Activated naive CD4-positive, alpha-beta T cell treated with anti-CD3 and anti-CD28 coated beads, Interleukin-2, amount 10 ng/mL, durations not matched to agents 7 days and 5 days (primary cell): ENCODE results near the gene PARVB.

Source experiments
- CTCF ChIA-PET: fragments of 350-600 bp; sonication (Branson Sonifier 250); formaldehyde crosslinking; loops from one replicate; lab custom pipeline; 2021; ENCODE audit warnings: antibody characterized with exemption; lab: Charles Lee
- DNase-seq: peaks from one replicate; pipeline ENCODE4 v3.0.0-alpha.2; 2020
- H3K27ac Mint-ChIP-seq: one replicate; pipeline ENCODE4 v1.8.0; 2021; ENCODE audit warnings: mild to moderate bottlenecking, moderate library complexity, mixed read lengths
- H3K27me3 Mint-ChIP-seq: one replicate; pipeline ENCODE4 v1.8.0; 2021; ENCODE audit warnings: mild to moderate bottlenecking, mixed read lengths
- H3K36me3 Mint-ChIP-seq: one replicate; pipeline ENCODE4 v1.8.0; 2021; ENCODE audit warnings: mixed read lengths
- H3K4me1 Mint-ChIP-seq: one replicate; pipeline ENCODE4 v1.8.0; 2021; ENCODE audit warnings: mixed read lengths
- H3K4me3 Mint-ChIP-seq: one replicate; pipeline ENCODE4 v1.8.0; 2021; ENCODE audit warnings: mild to moderate bottlenecking, moderate library complexity, mixed read lengths
- H3K9me3 Mint-ChIP-seq: one replicate; pipeline ENCODE4 v1.8.0; 2021; ENCODE audit warnings: mixed read lengths

PARVB gene

DNA sequence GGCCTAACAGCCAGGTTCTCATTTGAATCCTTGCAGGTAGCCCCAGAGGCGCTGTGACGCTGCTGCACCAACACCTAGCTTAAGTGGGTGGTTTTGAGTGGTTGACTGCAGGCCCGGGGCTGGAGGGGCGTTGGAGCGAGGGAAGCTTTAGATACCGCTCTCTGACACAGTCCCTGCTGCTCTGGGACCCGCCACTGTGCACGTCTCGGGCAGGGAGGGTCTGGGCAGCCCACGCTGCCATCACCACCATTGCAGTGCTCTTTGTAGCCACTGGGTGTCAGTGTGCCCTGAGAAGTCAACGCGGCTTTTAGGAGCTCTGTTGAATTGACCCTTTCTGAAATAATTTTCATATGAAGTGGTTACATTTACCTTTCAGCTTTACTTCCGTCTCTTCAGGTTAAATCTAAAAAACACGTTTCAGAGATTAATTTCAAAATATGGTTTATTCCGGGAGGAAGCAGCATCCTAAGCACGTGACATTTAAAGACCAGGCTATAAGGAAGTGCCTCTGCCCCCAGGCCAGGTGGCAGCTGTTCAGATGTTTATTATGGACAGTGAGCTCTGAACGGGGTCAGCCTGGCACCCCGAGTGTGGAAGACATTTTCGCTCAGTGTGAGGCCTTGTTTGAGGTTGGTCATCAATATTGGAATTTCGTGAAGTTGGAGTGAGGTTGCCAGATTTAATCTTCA lies 30.9 kb upstream of the PARVB start:
- Mint-ChIP-seq H3K4me3 (no peak overlapping the region), H3K9me3 (no peaks in the 10 kb centered on the region), H3K27me3 (no peaks in the 10 kb centered on the region), H3K27ac (no peak overlapping the region), H3K36me3 (peaks cover 55% of the 10 kb centered on the region), H3K4me1 (peaks cover 33% of the 10 kb centered on the region)
- CTCF ChIA-PET, result interaction anchor here (0.6 to 5.2 kb wide), 30 partner anchors 9 to 633 kb away, joined by 3 to 168 read pairs (median 5); partner anchors contain the start of genes PARVB and PARVG
- peak; percentile 69 for DNase-seq

DNA sequence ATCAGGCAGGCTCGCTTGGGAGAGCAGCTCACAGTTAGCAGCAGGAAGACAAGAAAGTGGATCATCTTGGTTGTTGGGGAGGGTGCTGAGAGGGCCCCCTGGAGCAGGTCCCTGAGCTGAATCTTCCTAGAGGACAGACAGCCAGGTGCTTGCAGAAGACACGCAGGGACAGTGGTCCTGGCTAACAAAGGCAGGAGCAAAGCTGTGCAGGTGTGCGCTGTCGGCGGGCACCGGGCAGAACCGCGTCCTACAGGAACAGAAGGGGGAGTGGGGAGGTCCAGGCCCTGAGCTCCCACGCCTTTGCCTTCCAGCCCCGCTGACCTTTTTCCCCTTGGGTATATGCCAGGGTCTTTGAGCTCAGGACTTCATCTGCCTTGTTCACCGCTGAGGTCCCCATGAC lies 30.1 kb upstream of the PARVB start:
- no peaks in the 10 kb centered on the region for H3K27me3 Mint-ChIP-seq
- peak overlapping the region; percentile 67 for H3K27ac Mint-ChIP-seq
- peaks cover 58% of the 10 kb centered on the region for H3K36me3 Mint-ChIP-seq
- CTCF ChIA-PET, result interaction anchor here (1.1 to 5.2 kb wide), 17 partner anchors 10 to 632 kb away, joined by 3 to 168 read pairs (median 5); partner anchors contain the start of gene PARVG
- H3K9me3 Mint-ChIP-seq, result no peaks in the 10 kb centered on the region
- H3K4me3 Mint-ChIP-seq, result no peak overlapping the region
- peaks cover 33% of the 10 kb centered on the region for H3K4me1 Mint-ChIP-seq
- DNase-seq, result no peak

DNA sequence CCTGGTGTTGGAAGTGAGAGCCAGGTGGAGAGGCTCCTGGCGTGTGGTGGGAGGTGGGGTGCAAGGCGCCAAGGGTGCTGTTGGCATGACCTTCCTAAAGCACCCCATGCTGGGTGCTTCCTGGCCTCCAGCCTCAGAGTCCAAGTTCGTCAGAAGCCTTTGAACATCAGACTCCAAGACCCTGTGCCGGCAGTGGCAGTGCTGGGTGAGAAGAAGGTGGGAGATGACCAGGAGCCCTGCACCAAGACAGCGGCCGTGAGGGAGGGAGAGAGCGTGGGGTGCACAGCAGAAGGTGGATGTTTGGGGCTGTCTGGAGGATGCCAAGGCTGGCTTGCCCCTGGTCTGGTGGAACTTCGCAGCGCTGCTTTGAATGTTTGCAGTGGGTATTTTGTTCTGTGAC lies 29.7 kb upstream of the PARVB start:
- peak overlapping the region; percentile 8 for H3K4me3 Mint-ChIP-seq
- no peaks in the 10 kb centered on the region for H3K27me3 Mint-ChIP-seq
- peaks cover 33% of the 10 kb centered on the region for H3K4me1 Mint-ChIP-seq
- no peaks in the 10 kb centered on the region for H3K9me3 Mint-ChIP-seq
- H3K36me3 Mint-ChIP-seq, result peaks cover 61% of the 10 kb centered on the region
- H3K27ac Mint-ChIP-seq, result peak overlapping the region; percentile 67
- CTCF ChIA-PET, result interaction anchor here (0.9 to 5.2 kb wide), 10 partner anchors 17 to 631 kb away, joined by 3 to 168 read pairs (median 5); partner anchors contain the start of gene PARVG
- no peak for DNase-seq

DNA sequence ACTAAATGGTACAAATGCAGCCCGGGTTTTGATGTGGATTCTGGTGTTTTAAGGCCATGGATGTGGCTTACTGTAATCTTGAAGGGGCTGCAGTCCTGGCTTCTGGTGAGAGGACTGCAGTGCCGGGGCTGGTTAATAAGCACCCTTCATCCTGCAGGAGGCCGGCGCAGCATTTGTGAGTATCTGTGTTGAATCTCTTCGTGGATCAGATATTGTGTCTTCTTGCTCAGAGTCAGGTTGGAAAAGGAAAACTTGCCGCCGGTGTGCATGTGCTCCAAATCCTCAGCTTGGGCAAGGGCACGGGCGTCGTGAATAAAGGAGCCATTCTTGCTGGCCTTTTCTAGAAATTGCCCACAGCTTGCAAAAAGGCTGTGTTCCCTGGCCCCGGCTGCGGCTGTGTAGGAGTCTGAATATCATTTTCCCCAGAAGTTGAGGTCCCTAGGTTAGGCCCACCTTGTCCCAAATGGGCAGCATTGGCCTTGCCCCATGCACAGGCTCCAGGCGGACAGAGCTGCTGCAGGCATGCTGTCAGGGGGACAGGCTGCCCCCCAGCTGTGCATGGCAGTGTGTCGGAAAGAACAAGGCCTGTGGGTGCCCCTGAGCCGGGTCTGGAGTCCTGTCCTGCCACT lies 28.9 kb upstream of the PARVB start:
- H3K27me3 Mint-ChIP-seq, result no peaks in the 10 kb centered on the region
- CTCF ChIA-PET, result interaction anchor here (0.9 to 5.2 kb wide), 6 partner anchors 13 to 631 kb away, joined by 3 to 168 read pairs (median 3); no protein-coding TSS in a partner anchor
- peaks cover 59% of the 10 kb centered on the region for H3K36me3 Mint-ChIP-seq
- no peaks in the 10 kb centered on the region for H3K9me3 Mint-ChIP-seq
- no peak for DNase-seq
- peak overlapping the region; percentile 67 for H3K27ac Mint-ChIP-seq
- H3K4me3 Mint-ChIP-seq, result peak overlapping the region; percentile 83
- peaks cover 33% of the 10 kb centered on the region for H3K4me1 Mint-ChIP-seq

DNA sequence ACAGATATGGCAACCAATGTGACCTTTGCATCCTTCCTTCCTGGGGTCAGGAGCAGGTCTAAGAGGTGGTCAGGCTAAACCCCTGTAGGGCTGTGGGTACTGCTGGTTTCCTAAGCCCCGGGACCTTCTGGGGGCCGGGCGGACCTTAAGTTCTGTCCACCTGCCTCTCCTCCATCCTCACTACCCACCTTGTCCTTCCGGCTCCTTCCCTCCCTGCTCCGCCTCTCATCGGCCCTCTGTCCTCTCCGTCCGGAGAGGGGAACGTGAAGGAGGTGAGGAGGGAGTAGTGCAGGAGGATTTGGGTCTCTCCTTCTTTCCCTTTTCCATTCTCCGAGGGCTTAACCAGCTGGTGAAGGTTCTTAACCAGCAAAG lies 28.3 kb upstream of the PARVB start:
- H3K4me1 Mint-ChIP-seq, result peaks cover 33% of the 10 kb centered on the region
- H3K9me3 Mint-ChIP-seq, result no peaks in the 10 kb centered on the region
- peaks cover 56% of the 10 kb centered on the region for H3K36me3 Mint-ChIP-seq
- DNase-seq, result no peak
- peak overlapping the region; percentile 83 for H3K4me3 Mint-ChIP-seq
- H3K27ac Mint-ChIP-seq, result peak overlapping the region; percentile 85
- no peaks in the 10 kb centered on the region for H3K27me3 Mint-ChIP-seq
- CTCF ChIA-PET, result interaction anchor here (0.9 to 5.2 kb wide), 4 partner anchors 13 to 572 kb away, joined by 3 to 168 read pairs (median 3); no protein-coding TSS in a partner anchor

DNA sequence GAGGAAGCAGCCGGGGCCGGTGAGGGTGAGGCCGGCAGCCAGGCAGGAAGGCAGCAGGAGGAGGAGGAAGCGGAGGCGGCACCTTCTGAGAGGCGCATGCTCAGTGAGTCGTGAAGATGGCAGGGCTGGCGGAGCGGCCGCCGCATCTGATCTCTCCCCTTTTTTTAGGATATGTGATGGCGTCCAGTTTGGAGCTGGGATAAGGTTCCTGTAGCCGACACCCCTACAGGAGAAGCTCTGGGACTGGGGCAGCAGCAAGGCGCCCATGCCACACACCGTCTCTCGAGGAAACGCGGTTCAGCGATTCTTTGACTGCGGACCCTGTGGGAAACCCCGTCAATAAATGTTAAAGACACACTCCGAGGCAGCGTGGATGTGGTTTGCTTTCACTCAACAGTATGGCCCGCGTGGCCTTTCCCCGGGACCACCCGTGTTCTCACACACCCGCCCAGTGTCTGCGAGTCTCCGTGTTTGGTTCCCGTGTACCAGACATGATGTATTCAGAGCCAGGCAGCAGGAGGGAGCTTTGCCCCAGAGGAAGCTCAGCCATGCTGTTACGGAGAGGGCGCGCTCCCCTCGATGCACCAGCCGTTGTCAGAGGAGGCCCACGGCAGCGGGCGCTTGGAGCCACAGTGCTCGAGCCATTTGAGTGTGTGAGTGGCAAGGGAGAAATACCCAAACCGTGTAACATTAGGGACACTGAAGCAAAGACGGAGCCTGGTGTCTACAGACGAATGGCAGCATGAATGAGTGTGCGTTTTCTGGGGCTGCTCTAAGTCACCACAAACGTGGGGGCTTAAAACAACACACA lies 27.7 kb upstream of the PARVB start:
- Mint-ChIP-seq H3K27ac (peak overlapping the region; percentile 85), H3K4me3 (peak overlapping the region; percentile 83), H3K9me3 (no peaks in the 10 kb centered on the region), H3K27me3 (no peaks in the 10 kb centered on the region), H3K4me1 (peaks cover 33% of the 10 kb centered on the region), H3K36me3 (peaks cover 53% of the 10 kb centered on the region)
- peak; percentile 82 for DNase-seq
- CTCF ChIA-PET, result interaction anchor here (1.5 to 5.2 kb wide), 2 partner anchors 14 to 88 kb away, joined by 3 to 168 read pairs; no protein-coding TSS in a partner anchor

DNA sequence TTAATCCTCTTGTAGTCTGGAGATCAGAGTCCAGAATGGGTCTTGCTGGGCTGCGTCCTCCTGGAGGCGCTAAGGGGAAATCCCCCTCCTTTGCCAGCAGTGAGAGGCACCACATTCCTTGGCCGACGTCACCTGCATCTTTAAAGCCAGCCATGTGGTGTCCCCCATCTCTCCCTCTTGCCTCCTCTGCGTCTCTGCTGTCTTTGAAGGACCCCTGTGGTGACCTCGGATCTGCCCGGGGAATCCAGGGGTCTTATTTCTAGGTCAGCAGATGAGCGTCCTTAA lies 27.2 kb upstream of the PARVB start:
- H3K36me3 Mint-ChIP-seq, result peaks cover 49% of the 10 kb centered on the region

DNA sequence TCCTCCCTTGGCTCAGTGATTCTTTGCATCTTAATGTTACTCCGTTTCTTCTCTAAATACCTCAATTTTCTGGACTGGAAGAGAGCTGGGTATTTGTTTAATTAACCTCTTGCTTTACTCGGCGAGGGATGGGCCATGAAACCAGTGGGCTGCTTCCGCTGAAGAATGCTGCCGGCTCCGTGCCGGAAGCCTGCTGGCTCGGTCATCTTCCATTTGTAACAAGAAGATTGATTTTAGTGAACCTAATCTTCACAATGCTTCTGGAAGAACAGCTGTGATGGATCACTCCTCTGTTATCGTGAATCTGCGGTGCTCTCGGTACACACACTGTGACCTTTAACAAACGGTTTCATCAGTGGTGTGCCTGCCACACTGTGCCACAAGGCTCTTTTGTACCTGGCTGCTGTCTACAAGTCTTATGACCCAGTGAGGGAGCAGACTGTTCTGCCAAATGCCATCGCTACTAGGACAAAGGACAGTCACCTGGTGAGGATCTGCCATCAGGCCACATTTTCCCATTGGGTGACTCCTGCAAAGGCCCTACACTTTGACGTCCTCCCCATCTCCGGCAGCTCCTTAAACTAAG lies 25.3 kb upstream of the PARVB start:
- Mint-ChIP-seq H3K9me3 (no peaks in the 10 kb centered on the region), H3K4me3 (no peak overlapping the region), H3K27me3 (no peaks in the 10 kb centered on the region), H3K36me3 (peaks cover 35% of the 10 kb centered on the region), H3K27ac (peak overlapping the region; percentile 37), H3K4me1 (peaks cover 27% of the 10 kb centered on the region)
- CTCF ChIA-PET, result interaction anchor here (1.7 kb wide), 1 partner anchor 86 kb away, joined by 4 read pairs; no protein-coding TSS in a partner anchor
- DNase-seq, result no peak

More for the DNA sequence above, 27.2 kb upstream of the PARVB start:
- no peaks in the 10 kb centered on the region for H3K9me3 Mint-ChIP-seq
- no peak overlapping the region for H3K27ac Mint-ChIP-seq
- peaks cover 33% of the 10 kb centered on the region for H3K4me1 Mint-ChIP-seq
- H3K27me3 Mint-ChIP-seq, result no peaks in the 10 kb centered on the region
- no peak for DNase-seq
- peak overlapping the region; percentile 83 for H3K4me3 Mint-ChIP-seq
- CTCF ChIA-PET, result interaction anchor here (5.2 kb wide), 1 partner anchor 88 kb away, joined by 168 read pairs; no protein-coding TSS in a partner anchor

DNA sequence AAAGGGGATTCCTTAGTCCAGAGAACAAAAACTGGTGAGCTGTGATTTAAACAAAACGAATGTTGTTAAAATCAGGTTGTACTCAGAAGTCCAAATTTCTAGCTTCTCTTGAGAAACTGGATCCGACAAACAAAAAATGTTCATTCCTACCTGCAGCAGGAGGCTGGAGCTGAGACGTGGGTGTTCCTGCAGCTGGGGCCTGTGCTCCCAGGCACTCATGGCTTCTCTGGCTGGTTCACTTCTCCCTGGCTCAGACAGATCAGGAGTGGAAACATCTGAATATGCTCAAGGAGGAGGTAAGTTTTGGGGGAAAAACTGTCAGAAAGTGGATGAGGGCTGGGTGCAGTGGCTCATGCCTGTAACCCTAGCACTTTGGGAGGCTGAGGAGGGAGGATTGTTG lies 24.7 kb upstream of the PARVB start:
- Mint-ChIP-seq H3K27me3 (no peaks in the 10 kb centered on the region), H3K27ac (no peak overlapping the region), H3K9me3 (no peaks in the 10 kb centered on the region), H3K4me3 (no peak overlapping the region), H3K4me1 (peaks cover 26% of the 10 kb centered on the region), H3K36me3 (peaks cover 34% of the 10 kb centered on the region)
- no peak for DNase-seq
- CTCF ChIA-PET, result interaction anchor here (1.7 kb wide), 1 partner anchor 85 kb away, joined by 4 read pairs; no protein-coding TSS in a partner anchor

DNA sequence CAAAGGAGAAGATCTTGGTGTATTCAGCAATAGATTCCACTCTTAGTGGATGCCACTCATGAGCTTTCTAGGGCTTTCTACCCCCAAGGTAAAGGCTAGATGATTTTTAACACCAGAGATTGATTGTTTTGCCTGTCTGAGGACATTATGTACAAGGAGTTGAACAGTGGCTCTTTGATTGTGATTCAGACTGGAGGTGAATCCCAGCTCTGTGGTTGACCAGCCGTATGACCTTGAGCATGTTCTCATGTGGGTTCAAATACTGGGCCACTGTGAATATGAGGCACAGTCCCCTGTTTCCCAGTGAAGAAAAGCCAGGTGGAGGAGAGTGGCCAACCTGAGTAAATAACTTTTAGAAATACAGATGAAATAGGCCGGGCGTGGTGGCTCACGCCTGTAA lies 24.0 kb upstream of the PARVB start:
- no peaks in the 10 kb centered on the region for H3K27me3 Mint-ChIP-seq
- CTCF ChIA-PET, result no interaction called here
- H3K4me1 Mint-ChIP-seq, result peaks cover 19% of the 10 kb centered on the region
- H3K9me3 Mint-ChIP-seq, result no peaks in the 10 kb centered on the region
- peaks cover 28% of the 10 kb centered on the region for H3K36me3 Mint-ChIP-seq
- no peak overlapping the region for H3K27ac Mint-ChIP-seq
- no peak for DNase-seq
- H3K4me3 Mint-ChIP-seq, result no peak overlapping the region

DNA sequence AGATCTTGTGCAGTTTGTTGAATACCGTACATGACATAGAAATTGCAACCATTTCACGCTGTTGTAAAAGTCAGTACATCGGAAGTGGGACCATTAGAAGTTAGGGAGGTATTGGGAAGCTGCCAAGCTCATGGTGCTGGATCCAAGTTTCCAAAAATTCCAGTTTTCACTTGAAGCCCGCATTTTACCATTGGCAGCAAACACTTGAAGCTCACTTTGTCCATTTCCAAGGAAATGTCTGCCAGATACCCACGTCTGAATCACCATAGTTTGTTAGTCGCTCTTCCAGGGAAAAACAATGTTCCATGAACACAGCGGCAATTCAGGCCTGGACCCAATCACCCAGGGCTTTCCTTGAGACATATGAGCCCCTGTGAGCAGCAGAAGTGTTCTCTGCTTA lies 22.6 kb upstream of the PARVB start:
- H3K27ac Mint-ChIP-seq, result no peak overlapping the region
- CTCF ChIA-PET, result interaction anchor here (1.2 to 2.3 kb wide), 2 partner anchors 8 to 84 kb away, joined by 5 to 10 read pairs; no protein-coding TSS in a partner anchor

DNA sequence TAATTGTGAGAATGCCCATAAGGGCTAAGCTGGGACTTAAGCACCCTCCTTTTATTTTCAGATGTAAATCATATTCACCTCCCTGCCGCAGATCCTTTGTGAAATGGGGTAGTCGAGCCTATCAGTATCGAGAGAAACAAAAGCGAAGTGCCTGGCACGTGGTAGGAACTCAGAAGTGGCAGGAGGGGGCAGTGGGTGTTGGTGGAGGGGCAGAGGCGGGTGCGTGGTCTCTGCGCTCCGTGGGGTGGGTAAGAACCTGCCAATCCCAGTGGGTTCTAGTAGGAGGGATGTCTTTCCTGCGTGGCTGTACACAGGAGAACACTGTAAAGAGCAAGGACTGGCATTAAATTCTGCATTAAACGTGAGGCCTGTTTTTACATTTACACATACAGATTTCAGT lies 21.8 kb upstream of the PARVB start:
- Mint-ChIP-seq H3K27ac (no peak overlapping the region), H3K36me3 (peaks cover 14% of the 10 kb centered on the region), H3K4me3 (no peak overlapping the region), H3K9me3 (no peaks in the 10 kb centered on the region), H3K4me1 (no peaks in the 10 kb centered on the region), H3K27me3 (no peaks in the 10 kb centered on the region)
- CTCF ChIA-PET, result interaction anchor here (0.7 to 2.3 kb wide), 3 partner anchors 9 to 442 kb away, joined by 3 to 10 read pairs (median 5); no protein-coding TSS in a partner anchor
- DNase-seq, result no peak

More for the DNA sequence above, 22.6 kb upstream of the PARVB start:
- Mint-ChIP-seq H3K9me3 (no peaks in the 10 kb centered on the region), H3K4me1 (peaks cover 6% of the 10 kb centered on the region), H3K27me3 (no peaks in the 10 kb centered on the region), H3K36me3 (peaks cover 19% of the 10 kb centered on the region), H3K4me3 (no peak overlapping the region)
- DNase-seq, result no peak

DNA sequence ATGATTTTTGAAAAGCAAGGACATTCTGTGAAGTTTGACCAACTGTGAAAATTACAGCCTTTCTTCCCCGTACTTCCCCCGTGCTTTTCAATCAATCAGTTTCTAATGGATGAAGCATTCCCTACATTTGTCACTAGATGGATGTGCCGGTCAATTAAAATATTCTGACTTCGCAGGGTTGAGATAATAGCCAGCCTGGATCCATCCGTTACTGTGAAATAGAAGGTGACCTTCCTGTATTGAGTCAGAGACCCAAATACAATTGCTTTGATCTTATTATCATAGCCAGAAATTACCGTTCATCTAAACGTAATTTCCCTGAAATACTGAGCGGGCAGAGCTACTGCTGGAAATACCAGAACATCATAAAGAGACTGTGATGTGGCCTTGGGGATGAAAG lies 21.1 kb upstream of the PARVB start:
- Mint-ChIP-seq H3K27me3 (no peaks in the 10 kb centered on the region), H3K27ac (no peak overlapping the region), H3K9me3 (no peaks in the 10 kb centered on the region), H3K4me3 (no peak overlapping the region), H3K36me3 (peaks cover 12% of the 10 kb centered on the region), H3K4me1 (no peaks in the 10 kb centered on the region)
- CTCF ChIA-PET, result interaction anchor here (2.3 kb wide), 1 partner anchor 10 kb away, joined by 10 read pairs; no protein-coding TSS in a partner anchor
- DNase-seq, result no peak
